NB4 (cell line): Measurements from ENCODE around the gene AFMID.

Source experiments
- CTCF ChIP-seq: IDR thresholded peaks from one replicate; pipeline ENCODE4 v1.5.1; 2012; ENCODE audit warnings: low read depth, low read length
- POLR2A ChIP-seq: IDR thresholded peaks from 2 replicates; pipeline ENCODE4 v1.6.1; 2011; ENCODE audit warnings: mild to moderate bottlenecking; ENCODE audit not compliant: insufficient read length; ENCODE audit errors: extremely low read depth

- no peak for TF ChIP-seq POLR2A
- no peak for TF ChIP-seq CTCF
These were observed 22.2 kb upstream of the AFMID start for GRCh38 chr17:78164748-78165607.
